GM12878 (cell line): ENCODE results near the gene ANAPC15. TPM values are rescaled to one million over a fixed set of nuclear protein-coding genes. Genes with fewer than 3 reads are reported as not detected.

ENCODE experiments used
- ATAC-seq: fragments of 200-7000 bp; cut with Tn5 transposase; 3 replicates; pipeline ENCODE4 v1.9.1; 2020; ENCODE audit warnings: mild to moderate bottlenecking, moderate library complexity
- BruUV-seq: library from RNA; stranded (reverse); fragments of 400-500 nt; replicated peaks from 2 replicates; lab custom pipeline; 2021; lab: Mats Ljungman, UMichigan
- CTCF ChIA-PET: fragments of 300-600 bp; sonication (Branson Sonifier 250); formaldehyde crosslinking; extraction: SDS; loops from one replicate; lab custom pipeline; 2021; ENCODE audit warnings: inconsistent platforms; lab: Yijun Ruan, JAX
- POLR2A ChIA-PET: fragments of 350-600 bp; formaldehyde crosslinking; extraction: SDS; loops from one replicate; lab custom pipeline; 2021; ENCODE audit warnings: inconsistent platforms; lab: Charles Lee
- RAD21 ChIA-PET: fragments of 300-600 bp; sonication (Branson Sonifier 250); formaldehyde crosslinking; loops from one replicate; lab custom pipeline; 2023; ENCODE audit warnings: antibody characterized with exemption; ENCODE audit not compliant: unreplicated experiment; lab: Charles Lee
- SMC1A ChIA-PET: fragments of 300-600 bp; sonication (Branson Sonifier 250); formaldehyde crosslinking; loops from one replicate; lab custom pipeline; 2023; ENCODE audit not compliant: unreplicated experiment, uncharacterized antibody; lab: Charles Lee
- DNase-seq: peaks from one replicate; pipeline ENCODE4 v3.0.0-alpha.2; 2011; ENCODE audit warnings: low read depth, low spot score
- FAIRE-seq: peaks from 3 replicates; lab custom pipeline; 2011; peaks lifted over from hg19 to GRCh38; lab: Jason Lieb, UNC
- H2AFZ ChIP-seq: 2 replicates; pipeline ENCODE4 v1.6.0; 2011; ENCODE audit warnings: low read depth, low read length, control low read depth; ENCODE audit not compliant: control insufficient read depth
- H3K27ac ChIP-seq: 2 replicates; pipeline ENCODE4 v1.5.1; 2011; ENCODE audit warnings: control low read depth; ENCODE audit not compliant: control insufficient read depth, insufficient read depth
- H3K27me3 ChIP-seq, 2 experiments: replicated peaks in 1 of 2; 2 replicates each; pipeline versions ENCODE4 v1.6.0 to v1.6.1; 2011; ENCODE audit warnings: low read length in 1 of 2; ENCODE audit not compliant: control insufficient read depth in 2 of 2, insufficient read depth in 2 of 2
- H3K36me3 ChIP-seq, 2 experiments: 2 replicates each; pipeline ENCODE4 v1.5.1; 2011; ENCODE audit warnings: low read length in 1 of 2; ENCODE audit not compliant: control insufficient read depth in 2 of 2, insufficient read depth in 2 of 2
- H3K4me1 ChIP-seq: 2 replicates; pipeline ENCODE4 v1.6.1; 2011; ENCODE audit warnings: mild to moderate bottlenecking, low read length, moderate library complexity, mixed read lengths; ENCODE audit not compliant: control insufficient read depth, insufficient read depth
- H3K4me2 ChIP-seq: 2 replicates; pipeline ENCODE4 v1.6.0; 2011; ENCODE audit warnings: control low read depth; ENCODE audit not compliant: control insufficient read depth, insufficient read depth
- H3K4me3 ChIP-seq: fragments of 200-600 bp; sonication (generic); 2 replicates; pipeline ENCODE4 v1.5.1; 2016
- H3K79me2 ChIP-seq: 2 replicates; pipeline ENCODE4 v1.6.0; 2011; ENCODE audit warnings: low read length; ENCODE audit not compliant: control insufficient read depth, insufficient read depth
- H3K9ac ChIP-seq: 2 replicates; pipeline ENCODE4 v1.8.0; 2011; ENCODE audit warnings: low read length, control low read depth, mixed read lengths; ENCODE audit not compliant: control insufficient read depth, insufficient read depth
- H3K9me3 ChIP-seq: replicated peaks from 3 replicates; pipeline ENCODE4 v1.5.1; 2011; ENCODE audit warnings: mild to moderate bottlenecking, low read length; ENCODE audit not compliant: control insufficient read depth, insufficient read depth
- H4K20me1 ChIP-seq: 2 replicates; pipeline ENCODE4 v1.6.0; 2011; ENCODE audit not compliant: control insufficient read depth, insufficient read depth
- CUX1 ChIP-seq: IDR thresholded peaks from 2 replicates; pipeline ENCODE4 v1.6.1; 2012; ENCODE audit warnings: improper control_type of control experiment, low read depth, low read length; ENCODE audit not compliant: insufficient replicate concordance
- E2F8 ChIP-seq: fragments of 450-650 bp; IDR thresholded peaks from 2 replicates; pipeline ENCODE4 v1.6.1; 2018; ENCODE audit warnings: mild to moderate bottlenecking, low read depth, moderate library complexity; ENCODE audit not compliant: partially characterized antibody
- WGBS: methylation state at CpG from one replicate; pipeline ENCODE4 v1.1.6; 2016; ENCODE audit warnings: low lambda C conversion rate; ENCODE audit not compliant: insufficient replicate concordance, insufficient coverage; ENCODE audit errors: missing lambda C conversion rate; 5-methylcytosine and 5-hydroxymethylcytosine counted together
- in situ Hi-C: fragments of 300-500 bp; cut with MboI; formaldehyde crosslinking; loops from 9 replicates; pipeline ENCODE4 v1.14.3; 2018; ENCODE audit warnings: mixed read lengths
- intact Hi-C: fragments of 100-400 bp; cut with micrococcal nuclease; formaldehyde crosslinking; loops from one replicate; pipeline ENCODE4 v1.14.2; 2022; ENCODE audit not compliant: unreplicated experiment
- polyA plus RNA-seq, 11 experiments: library from polyadenylated mRNA; depleted of rRNA in 4 of 11; unstranded in 6 of 11; stranded (reverse) in 5 of 11; fragments of >200 nt; fragmentation: Nextera tagmentation in 4 of 11; fragmentation: Illumina TruSeq in 1 of 11; extraction: Ambion mirVana in 4 of 11; extraction: Trizol in 1 of 11; gene quantifications; 1 replicate in 1 of 11; 2 replicates in 10 of 11; pipeline versions ENCODE4 v1.2.1 to v1.2.3, GENCODE V29; 2011 to 2016; ENCODE audit warnings: inconsistent platforms in 2 of 11, missing spikeins in 2 of 11, low read depth in 1 of 11
- total RNA-seq, 4 experiments: library from RNA; depleted of rRNA in 3 of 4; stranded (reverse); fragments of >200 nt in 3 of 4; fragmentation: Illumina TruSeq in 1 of 4; extraction: Trizol in 1 of 4; gene quantifications; 2 replicates each; pipeline versions ENCODE4 v1.2.1 to v1.2.3, GENCODE V29; 2013 to 2021

ANAPC15 gene
- total and polyA plus RNA-seq, 10 of the 15 experiments (the other 5 are each of a cell fraction or from before 2014, with no cell fraction given) = 83.4 to 372 (median 103) TPM

- H3K36me3 ChIP-seq = no peaks in the 10 kb centered on the region
- TF ChIP-seq E2F8 = no peak
- no peak for TF ChIP-seq CUX1
- no peaks in the 10 kb centered on the region for H4K20me1 ChIP-seq
- no peak overlapping the region for H3K4me2 ChIP-seq
- RAD21 ChIA-PET = no interaction called here
- SMC1A ChIA-PET = no interaction called here
- no peak overlapping the region for H3K27ac ChIP-seq
- H2AFZ ChIP-seq = no peak overlapping the region
- H3K27me3 ChIP-seq = no peaks in the 10 kb centered on the region
- BruUV-seq = no TSS peak
- H3K9ac ChIP-seq = no peak overlapping the region
- H3K79me2 ChIP-seq = no peaks in the 10 kb centered on the region
- 50% methylated on average over 1 of the region's 1 CpG for WGBS
- ATAC-seq (no peak), FAIRE-seq (no peak), DNase-seq (no peak)
- no peak overlapping the region for H3K4me3 ChIP-seq
- POLR2A ChIA-PET = no interaction called here
- CTCF ChIA-PET = interaction anchor here (1.2 kb wide), 1 partner anchor 24 kb away, joined by 3 read pairs; no protein-coding TSS in a partner anchor
- intact Hi-C loops (no loop called here), in situ Hi-C loops (no loop called here)
- no peaks in the 10 kb centered on the region; the same call in 1 of the 3 replicates for H3K9me3 ChIP-seq
- H3K4me1 ChIP-seq = no peaks in the 10 kb centered on the region
Measured at GRCh38 chr11:72122607-72123006, 10.1 kb upstream of the ANAPC15 start.
